NCI-H1930 (cell line): ENCODE measurements around the gene TCTA.
"Not testable (repeated sequence)": the region's sequence is repeated elsewhere in the genome, so short reads cannot be mapped to it uniquely, and the experiment has no call there.

Source experiments
- DNase-seq, 2 experiments: peaks; one replicate each; lab custom pipeline; 2025; lab: John Stamatoyannopoulos, UW

TCTA gene, protein sequence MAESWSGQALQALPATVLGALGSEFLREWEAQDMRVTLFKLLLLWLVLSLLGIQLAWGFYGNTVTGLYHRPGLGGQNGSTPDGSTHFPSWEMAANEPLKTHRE

DNA sequence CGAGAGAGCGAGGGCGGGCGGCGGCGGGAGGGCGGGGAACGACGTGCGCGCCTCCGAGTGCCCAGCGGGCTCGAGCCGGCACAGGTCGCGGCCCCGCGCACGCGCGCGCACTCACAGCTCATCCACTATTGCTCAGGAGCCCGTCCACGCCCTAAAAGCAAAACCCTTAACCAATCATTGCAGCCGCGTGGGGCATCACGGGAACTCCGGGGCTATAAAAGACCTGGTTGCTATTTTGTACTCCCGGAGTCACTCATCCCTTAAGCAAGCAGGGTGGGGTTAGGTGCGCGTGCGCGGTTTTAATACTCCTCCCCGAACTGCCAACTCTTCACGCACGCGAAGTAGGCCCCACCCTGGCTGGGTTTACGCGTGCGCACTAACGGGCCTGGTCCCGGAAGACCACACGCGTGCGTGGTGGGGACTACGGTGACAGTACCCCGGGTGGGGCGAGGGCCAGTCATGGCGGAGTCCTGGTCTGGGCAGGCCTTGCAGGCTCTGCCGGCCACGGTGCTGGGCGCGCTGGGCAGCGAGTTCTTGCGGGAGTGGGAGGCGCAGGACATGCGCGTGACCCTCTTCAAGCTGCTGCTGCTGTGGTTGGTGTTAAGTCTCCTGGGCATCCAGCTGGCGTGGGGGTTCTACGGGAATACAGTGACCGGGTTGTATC, at the start of gene TCTA, which contains the start of gene RHOA:
TCTA (plus strand) TSS at position 456 of the 664 bp plus-strand sequence; CDS start at position 460, 4 bp downstream.
RHOA (minus strand) TSS at position 9 of the 664 bp plus-strand sequence. CDS start 36,387 bp downstream, outside the sequence.
- DNase-seq, result peak; percentile 96 to 97

DNA sequence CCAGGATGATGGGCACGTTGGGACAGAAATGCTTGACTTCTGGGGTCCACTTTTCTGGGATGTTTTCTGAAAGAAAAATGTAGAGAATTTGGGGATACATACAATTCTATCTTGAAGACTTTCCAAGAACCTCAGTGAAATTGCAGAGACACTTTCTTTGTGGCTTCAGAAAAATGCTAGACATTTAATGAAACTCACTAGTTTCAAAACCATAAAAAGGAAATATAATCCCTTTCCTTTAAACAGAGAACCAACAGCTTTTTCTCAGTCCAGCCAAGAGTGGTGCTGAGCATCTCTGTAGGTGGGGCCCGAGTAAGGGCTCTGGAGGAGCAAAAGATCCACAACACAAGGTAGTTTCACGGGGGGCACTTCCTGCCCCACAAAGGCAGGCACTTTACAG, 49.7 kb upstream of the TCTA start:
- no peak for DNase-seq

DNA sequence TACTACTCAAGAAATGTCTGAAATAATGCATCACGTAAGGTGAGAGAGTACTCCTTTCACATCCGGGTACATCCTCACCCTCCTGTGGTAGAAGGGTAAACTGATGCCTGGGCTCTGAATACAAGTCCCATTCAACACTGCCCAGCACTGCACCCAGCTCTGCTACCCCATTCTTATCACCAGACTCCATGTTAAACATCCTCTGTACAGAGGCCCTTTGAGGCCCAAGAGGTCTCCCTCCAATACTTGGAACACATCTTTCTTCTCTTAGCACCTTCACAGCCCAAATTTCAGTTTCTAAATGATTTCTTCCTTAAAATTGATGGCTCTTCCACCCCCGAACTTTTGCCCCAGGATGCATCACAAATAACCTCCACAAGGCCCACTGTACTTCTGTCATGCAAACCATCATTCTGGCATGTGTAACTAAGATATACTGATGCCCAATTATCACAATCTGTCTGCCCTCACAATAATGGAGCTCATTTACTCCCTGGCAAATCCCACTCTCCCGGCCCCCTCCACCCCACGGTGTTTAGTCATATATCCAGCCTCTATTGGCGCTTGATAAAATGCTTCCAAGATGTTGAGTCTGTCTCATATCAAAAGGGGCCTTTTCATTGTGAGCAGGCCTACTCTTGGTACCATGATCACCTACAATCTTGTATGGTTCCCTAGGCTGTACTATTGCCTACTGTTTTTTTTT, 41.5 kb upstream of the TCTA start:
- no peak for DNase-seq

GRCh38 chr3:49371946-49372345, 40.3 kb upstream of the TCTA start:
- no peak for DNase-seq

DNA sequence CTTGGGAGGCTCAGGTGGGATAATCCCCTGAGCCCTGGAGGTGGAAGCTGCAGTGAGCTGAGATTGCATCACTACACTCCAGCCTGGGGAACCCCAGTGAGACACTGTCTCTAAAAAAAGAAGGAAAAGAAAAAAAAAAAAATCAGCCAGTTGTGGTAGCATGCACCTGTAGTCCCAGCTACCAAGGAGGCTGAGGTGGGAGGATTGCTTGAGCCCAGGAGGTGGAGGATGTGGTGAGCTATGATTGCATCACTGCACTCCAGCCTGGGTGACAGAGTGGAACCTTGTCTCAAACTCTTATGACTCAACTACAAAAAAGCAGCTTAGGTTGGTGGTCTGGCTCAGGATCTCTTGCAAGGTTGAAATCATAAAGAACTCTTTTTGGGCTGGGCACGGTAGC, 34.7 kb upstream of the TCTA start:
- DNase-seq, result no peak

GRCh38 chr3:49378249-49378895, 33.9 kb upstream of the TCTA start:
- no peak for DNase-seq

DNA sequence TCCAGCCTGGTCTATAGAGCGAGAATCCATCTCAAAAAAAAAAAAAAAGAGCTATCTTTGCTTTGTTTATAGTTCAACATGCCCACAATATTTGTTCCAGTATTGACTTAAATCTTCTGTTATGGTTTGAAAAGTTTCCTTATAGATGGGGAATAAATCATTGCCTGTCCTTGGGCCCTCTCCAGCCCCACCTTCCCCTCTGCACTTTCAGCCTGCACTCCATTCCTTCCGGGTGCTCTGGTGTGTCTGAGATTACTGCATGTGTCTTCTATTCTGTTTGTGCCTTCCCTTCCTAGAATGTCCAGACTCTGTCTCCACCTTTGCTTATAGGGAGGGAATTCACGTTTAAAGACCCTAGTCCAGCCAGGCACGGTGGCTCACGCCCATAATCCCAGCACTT, 28.8 kb upstream of the TCTA start:
- no peak for DNase-seq

GRCh38 chr3:49385617-49386016, 26.6 kb upstream of the TCTA start:
- DNase-seq, result no peak

- DNase-seq, result no peak
Measured at GRCh38 chr3:49386056-49386756, 26.0 kb upstream of the TCTA start.

DNA sequence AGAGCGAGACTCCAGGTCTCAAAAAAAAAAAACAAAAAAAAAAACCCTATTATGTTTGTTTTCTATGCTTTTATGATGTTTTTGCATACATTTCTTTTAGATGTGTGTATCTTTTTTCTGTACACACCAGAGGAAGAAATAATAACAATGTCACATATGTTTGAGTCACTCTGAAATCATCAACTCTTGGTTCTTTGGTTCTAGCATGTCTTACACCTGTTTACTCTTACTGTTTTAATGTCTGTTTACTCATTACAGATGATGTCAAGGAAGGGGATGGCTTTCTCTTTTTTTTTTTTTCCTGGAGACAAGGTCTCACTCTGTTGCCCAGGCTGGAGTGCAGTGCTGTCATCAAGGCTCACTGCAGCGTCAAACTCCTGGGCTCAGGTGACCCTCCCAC, 24.5 kb upstream of the TCTA start:
- no peak for DNase-seq

- no peak for DNase-seq
Measured at GRCh38 chr3:49388289-49388820, 23.9 kb upstream of the TCTA start.

DNA sequence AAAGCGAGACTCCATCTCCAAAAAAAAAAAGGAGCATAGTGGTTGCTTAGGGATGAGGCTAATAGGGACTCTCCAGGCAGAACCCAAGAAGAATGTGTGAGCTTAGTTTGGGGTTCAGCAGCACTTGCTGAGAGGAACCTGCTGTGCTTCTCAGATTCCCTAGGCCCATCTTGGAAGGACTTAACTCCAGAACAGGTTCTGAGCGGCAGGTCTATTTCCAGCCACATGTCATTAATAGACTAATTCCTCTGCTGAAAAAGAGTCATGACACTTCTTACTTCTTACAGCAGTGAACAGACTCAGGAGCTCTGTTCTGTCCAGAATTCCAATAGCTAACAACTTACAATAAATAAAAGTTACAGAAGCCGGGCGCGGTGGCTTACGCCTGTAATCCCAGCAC, 22.9 kb upstream of the TCTA start:
- DNase-seq, result no peak

GRCh38 chr3:49391310-49391709, 20.9 kb upstream of the TCTA start:
- DNase-seq, result not testable (repeated sequence)

DNA sequence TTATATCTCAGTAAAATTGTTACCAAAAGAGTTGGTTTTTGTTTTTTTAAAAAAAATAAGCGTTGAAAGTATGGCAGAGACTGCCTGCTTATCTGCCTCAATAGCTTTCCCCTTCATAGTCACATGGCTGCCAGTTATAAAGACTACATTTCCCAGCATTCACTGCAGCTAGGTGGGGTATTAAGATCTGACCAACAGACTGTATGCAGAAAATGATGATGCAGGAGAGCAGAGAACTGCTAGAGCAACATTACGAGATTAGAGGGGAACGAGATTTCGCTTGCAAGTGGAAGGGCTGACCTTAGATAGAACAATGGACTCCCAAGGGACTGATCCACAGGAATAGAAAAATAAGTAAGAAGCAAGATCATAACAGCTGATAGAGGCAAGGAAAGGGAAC, 14.8 kb upstream of the TCTA start:
- no peak for DNase-seq

- DNase-seq, result no peak
Measured at GRCh38 chr3:49399461-49399860, 12.8 kb upstream of the TCTA start.

DNA sequence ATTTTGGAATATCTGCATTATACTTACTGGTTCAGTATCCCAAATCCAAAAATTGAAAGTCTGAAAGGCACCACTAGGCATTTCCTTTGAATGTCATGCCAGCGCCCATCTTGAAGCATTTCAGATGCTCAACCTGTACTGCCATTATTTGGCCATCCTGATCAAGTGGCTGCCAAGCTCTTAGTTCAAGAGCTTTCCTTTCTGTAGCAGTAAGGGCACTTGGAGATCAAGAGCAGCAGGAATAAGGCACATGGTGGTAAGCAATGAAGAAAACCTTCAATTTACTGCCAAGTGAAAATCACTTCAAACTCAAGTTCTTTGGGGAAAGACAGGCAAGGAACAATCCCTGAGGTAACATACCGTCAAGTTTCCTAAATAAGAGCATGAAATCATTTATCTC, 10.5 kb upstream of the TCTA start:
- no peak for DNase-seq

- DNase-seq, result no peak
Measured at GRCh38 chr3:49403891-49404290, 8.3 kb upstream of the TCTA start.

DNA sequence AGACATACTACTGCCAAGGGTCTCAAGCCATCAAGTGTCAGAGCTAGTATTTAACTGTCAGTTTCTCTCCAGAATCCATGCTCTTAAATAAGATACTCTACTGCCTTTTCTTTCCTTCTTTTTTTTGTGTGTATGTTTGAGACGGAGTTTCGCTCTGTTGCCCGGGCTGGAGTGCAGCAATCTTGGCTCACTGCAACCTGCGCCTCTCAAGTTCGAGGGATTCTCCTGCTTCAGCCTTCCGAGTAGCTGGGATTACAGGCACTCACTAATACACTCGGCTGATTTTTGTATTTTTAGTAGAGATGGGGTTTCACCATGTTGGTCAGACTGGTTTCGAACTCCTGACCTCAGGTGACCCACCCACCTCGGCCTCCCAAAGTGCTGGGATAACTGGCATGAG, 6.7 kb upstream of the TCTA start:
- not testable (repeated sequence) for DNase-seq

- DNase-seq, result no peak
Measured at GRCh38 chr3:49406571-49407565, 5.4 kb upstream of the TCTA start.

DNA sequence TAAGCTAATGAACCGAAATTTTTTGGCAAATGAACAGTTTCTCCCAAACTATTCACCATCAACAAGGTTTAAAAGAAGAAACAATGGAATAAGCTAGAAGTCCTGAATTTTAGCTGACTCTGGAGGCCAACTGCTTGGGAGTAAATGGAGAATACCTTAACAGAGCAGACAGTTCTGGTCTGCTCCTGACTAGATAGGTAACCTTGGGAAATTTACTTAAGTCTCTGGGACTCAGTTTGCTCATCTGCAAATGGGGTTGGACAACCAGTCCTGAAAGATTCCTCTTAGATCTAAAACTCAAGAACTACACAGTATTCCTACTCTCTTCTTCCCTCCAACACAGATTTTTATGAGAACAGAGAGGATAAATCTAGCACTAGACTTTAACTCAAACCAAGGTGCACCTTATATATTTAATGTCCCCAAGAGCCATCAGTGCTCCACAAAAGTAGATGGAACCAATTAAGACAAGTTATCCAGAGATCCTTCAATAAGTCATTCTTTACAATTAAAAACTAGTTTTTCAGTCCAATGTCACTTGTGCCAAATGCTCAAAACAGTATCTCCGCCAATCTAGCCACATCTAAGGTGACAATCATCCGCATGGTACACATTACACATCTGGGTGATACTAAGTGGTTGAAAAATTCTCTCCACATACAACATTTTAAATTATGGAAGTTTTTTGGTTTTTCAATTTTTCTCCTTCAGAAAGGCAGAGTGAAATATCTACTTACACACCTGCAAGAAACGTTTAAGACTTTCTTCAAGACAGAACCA, 2.0 kb upstream of the TCTA start:
- no peak for DNase-seq
